NCI-H1417 (cell line): ENCODE data around the gene ADSS1.
A peak's percentile ranks its signal among the peaks of the same experiment; 100 is the strongest.

Experiments used
- DNase-seq, 3 experiments: peaks; one replicate each; lab custom pipeline; 2025; lab: John Stamatoyannopoulos, UW

The ADSS1 gene

DNA sequence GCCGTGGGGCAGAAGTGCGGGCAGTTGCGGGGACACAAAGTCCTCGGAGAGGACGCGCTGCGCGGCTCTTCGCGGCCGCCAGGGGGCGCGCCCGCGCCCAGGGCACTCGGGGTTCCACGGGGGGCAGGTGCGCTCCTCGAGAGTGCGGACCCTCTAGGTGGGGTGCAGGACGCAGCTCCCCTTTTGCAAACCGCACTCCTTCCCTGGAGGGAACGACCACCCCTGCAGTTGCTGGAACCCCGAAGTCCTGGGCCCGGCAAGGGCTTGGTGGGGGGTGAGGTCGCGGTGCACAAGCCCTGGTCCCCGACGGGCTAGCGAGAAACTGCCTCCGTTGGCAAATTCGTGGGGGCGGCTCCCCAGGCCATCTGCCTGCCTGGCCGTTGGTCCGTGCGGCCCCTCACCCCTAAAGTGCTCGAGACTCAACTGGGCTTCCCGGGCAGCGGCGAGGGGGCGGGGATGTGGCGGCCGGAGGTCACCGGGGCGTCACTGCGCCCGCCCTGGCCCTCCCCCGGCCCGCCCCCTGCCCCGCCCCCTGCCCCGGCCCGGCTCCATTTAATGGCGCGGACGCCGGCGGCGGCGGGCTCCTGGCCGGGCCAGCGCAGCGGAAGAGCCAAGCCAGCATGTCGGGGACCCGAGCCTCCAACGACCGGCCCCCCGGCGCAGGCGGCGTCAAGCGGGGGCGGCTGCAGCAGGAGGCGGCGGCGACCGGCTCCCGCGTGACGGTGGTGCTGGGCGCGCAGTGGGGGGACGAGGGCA, at the start of gene ADSS1:
Gene ADSS1, plus strand, starts transcription at position 579 of the 756 bp plus-strand sequence. Its CDS starts 42 bp downstream, at position 621.
- DNase-seq, result peak; percentile 37 to 80 (median 77)

DNA sequence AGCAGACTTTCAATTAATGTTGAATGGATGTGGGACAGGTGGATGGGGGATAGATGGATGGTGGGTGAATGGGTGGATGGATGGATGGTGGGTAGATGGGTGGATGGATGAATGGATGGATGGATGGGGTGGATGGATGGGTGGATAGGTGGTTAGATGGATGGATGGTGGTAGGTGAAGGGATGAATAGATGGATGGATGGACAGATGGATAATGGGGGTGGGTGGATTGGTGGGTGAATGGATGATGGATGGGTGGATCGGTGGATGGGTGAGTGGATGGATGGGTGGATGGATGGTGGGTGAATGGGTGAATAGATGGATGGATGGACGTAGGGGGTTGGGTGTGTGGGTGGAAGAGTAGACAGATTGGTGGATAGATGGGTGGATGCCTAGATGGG, 48.6 kb upstream of the ADSS1 start:
- DNase-seq, result no peak

DNA sequence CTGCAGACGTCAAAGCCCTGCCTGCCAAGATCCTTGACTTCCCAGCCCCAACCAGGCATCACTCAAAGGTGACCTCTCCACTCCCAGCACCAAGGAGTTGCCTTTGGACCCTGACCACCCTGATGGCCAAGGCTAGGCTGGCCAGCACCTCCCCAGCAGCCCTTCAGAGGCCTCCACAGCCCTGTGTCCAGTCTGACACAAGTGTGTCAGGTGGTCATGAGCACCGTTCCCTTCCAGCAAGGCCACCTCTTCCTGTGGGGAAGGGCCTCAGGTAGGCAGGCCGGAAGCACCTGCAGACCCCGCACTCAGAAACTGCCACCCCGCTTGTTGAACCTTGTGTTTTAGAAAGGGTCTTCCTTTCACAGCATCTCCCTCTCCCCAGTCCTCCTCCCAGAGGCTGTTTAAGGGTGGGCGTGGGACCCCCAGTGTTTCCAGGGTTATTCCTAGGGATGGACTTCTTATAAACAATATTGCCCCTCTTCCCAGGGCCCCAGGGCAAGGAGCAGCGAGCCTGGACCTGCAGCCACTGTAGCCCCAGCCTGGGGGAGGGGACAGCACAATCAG, 47.8 kb upstream of the ADSS1 start:
- DNase-seq, result no peak

DNA sequence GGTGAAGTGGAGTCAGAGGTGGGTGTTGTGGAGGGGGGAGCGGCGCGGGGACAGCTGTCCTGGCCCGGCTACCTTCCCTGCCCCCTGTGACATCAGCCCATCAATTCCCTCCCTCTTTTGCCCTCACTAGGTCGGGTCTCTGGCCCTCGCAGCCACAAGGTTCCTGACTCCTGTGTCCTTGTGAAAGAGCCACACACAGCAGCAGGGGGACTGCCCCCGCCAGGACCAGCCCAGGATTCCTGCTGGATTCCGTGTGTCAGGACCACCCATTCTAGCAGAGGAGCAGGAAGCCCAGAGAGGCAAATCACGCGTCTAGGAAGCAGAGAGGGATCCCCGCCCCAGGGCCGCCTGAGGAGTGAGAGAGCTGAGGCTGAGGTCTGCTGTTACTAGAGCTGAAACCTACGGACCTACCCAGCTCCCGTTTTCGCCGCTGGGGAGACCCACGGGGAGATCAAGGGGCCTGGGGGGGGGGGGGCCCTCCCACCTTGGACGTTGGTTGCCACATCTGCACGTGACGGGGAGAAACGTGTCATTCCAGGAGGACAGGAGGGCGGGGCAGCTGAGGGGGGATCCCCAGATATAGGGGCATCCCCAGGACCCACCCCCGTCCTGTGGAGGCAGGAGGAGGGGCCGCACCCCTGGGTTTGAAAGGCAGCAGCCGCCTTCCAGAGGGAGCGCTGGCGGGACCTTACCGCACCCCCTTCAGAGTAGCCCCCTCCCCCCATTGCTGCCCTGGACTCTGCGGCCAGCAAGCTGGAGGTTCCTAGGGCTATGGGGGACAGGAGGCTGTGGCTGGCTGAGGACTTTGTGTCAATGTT, 47.1 kb upstream of the ADSS1 start:
- peak in 2 of 3 experiments; percentile 54 to 70 for DNase-seq

DNA sequence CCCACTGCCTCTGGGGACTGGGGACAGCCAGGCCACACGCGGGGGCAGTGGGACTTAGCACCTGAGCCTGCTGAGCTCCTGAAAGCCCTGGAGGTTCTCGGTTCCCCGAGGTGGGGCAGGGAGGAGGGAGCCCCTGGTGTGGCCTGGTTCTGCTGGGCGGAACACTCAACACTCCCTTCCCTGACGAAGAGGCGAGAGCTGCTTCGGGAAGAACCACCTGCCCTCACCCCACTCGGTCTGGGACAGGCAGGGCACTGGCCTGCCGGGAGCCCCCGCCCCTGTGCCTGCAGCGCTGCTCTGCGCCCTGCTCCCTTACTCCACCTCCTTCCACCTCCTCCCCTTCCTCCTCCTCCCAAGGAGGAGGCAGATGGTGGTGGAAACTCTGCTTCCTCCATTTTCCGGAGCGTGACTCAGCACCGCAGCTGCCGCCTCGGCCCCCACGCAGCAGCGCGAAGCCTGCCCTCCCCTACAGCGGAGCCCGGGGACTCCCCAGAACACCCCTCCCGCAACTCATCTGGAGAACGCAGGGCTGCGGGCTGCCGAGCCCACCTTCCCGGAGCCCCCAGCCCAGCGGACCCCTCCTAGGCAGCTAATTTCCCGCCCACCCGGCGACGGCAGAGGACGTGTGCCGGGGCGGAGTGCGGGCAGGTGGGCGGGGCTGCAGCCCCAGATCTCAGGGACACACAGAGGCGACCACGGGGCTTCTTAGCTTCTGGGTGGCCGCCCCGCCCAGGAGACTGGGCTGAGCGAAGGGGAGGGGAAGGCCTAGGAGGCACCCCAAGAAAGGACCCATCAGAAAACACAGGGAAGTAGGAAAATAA, 46.3 kb upstream of the ADSS1 start:
- peak; percentile 29 to 92 (median 90) for DNase-seq

DNA sequence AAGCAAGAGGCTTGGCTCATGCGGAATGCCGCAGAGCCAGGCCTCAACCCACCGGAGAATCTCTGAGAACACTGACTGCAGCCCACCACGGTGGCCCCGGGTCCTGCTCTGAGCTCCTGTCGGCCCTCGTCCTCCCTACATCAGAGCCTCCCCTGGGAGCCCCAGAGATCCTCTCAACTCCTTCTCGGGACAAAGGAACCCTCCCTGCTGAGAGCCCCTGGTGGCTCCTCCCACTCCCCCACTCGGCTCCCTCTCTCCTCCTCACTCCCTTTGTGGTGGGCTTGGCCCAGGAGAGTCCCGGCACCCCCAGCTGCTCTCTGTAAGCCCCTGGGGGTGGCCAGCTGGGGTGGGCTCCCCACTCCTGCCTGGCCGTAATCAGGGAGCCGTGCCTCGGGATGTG, 45.7 kb upstream of the ADSS1 start:
- peak in 2 of 3 experiments; percentile 71 to 80 for DNase-seq

DNA sequence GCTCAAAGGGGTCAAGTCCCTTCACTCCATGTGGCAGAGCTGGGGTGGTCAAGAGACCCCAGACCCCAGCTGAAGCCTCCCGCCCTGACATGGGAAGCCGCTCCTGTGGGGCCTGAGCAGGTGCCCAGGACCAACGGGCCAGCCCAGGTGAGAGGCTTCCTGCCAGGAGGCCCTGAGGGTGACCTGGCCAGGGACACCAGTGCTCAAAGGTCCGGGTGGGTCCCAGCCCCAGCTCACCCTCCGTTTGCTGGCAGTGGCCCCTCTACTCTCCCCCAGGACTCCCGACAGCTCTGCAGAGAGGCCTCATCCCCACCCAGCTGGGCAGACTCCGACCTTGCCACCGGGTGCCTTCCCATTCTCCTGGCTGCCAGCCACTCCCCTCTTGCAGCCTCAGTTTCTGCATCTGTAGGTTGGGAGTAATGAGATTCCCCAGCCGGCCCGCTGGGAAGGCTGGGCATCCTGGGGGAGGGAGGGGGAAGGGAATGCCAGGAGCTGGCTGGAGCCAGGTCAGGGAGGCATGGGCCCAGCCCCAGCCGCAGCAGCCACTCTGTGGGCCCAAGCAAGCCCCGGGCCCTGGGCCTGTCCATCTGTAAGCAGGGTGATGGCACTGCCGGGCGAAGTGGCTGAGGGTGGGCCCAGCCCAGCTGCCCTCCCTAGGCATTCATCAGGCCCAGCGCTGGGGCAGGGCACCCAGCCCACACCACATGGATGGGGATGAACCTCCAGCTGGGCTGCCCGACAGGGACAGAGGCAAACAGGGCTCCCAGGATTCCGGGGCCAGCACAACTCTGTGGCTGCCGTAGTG, 44.9 kb upstream of the ADSS1 start:
- no peak for DNase-seq

DNA sequence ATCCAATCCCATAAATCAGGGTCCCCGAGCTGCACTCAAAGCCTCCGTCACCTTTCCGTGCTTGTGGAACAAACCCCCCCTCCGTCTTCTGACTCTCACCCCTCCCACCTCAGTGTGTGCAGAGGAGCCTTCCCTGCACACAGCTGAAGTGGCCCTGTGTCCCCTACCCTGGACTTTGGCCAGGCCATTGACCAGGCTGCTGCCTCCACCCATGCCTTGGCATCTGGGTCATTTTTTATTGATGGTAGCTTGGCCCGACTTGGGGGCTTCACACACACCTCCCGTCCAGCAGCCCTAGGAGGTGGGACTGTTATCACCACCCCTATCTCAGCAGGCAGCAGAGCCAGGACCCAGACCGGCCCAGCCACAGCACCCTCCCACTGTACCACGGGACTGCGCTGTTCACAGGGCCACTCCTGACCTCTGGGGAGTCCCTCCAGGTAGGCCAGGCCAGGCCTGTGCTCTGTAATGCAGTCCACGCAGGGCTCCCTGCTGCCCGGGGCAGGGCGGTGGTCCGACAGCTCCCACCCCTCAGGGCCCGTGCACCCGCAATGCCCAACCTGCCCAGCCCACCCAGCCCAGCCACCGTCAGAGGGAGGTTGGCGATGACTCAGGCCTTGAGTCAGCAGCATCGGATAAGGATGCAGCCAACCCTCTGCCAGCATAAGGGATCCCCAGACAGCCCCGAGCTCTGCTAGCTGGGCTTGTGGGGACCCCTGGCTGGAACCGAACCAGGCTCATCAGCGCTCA, 43.8 kb upstream of the ADSS1 start:
- no peak for DNase-seq

DNA sequence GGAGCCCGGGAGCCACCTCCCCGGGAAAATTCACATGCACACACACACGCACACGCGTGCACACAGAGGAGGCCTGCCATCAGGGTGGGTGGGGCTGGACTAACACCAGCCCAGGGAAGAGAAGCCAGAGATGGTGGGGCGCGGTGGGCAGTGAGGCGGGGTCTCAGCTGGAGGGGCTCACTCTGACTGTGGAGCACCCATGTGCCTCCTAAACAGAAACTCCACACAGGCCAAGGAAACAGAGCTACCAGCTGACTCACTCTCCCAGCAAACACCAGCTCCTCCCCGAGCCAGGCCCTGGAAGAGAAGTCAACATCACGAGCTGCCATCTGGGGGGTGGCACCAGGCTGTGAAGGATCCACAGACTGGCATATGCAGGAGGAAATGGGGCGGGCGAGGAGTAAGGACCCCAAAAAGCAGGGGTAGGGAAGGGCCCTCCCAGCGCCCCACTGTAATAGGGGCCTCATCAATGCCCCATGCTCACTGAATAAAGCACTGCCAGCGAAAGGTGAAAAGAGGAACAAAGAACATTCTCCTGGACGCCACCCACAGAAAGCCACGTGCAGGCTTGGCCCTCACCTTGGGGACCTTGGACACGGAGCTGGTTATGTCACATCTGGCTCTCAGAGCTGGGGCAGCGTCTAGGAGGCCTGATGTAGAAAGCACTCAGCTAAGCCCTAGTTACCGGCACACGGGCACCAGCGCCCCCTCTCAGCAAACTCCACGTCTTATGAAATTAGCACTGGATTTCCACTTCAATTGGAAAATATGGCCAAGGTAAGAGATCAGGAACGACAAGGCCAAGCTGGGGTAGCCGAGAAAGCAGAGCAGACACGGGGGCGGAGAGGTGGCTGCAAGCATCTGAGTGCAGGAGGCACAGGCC, 43.0 kb upstream of the ADSS1 start:
- DNase-seq, result no peak

DNA sequence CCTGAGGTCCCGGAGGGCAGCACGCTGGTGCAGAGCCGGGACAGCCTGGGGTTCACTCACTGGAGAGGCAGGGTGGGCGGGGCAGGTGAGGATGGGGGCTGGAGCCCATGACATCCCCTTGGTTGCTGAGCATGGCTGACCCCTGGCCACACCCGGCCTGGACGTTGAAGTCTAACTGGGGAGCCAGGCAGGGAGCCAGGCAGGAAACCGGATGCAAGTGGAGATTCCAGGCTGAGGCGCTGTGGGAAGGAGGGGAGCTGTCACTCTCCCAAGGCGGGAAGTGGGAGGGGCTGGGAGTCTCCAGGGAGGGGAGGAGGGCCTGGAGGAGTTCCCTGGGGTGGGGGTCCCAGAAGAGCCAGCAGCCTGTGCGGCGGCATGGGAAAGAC, 42.3 kb upstream of the ADSS1 start:
- no peak for DNase-seq

DNA sequence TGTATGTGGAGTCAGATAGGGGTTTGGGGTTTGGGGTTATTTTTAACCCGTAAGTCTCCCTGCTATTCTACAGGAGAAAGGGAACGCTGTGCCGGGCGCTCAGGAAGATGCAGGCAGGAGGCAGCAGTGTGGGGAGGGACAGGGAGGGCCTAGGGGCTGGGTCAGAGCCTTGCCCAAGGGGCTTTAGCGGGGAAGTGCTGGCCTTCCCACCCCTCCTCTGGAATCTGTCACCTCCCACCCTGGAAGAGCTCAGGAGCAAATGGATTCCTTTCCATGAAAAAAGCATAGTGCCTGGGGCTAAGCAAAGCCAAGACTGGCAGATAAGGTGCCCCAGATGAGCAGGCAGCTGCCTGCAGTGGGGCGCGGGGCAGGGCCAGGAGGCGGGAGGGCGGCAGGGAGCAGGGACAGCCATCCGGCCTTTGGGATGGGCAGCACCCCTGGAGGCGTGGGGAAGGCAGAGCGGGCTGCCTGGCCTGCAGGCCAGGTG, 41.9 kb upstream of the ADSS1 start:
- no peak for DNase-seq

DNA sequence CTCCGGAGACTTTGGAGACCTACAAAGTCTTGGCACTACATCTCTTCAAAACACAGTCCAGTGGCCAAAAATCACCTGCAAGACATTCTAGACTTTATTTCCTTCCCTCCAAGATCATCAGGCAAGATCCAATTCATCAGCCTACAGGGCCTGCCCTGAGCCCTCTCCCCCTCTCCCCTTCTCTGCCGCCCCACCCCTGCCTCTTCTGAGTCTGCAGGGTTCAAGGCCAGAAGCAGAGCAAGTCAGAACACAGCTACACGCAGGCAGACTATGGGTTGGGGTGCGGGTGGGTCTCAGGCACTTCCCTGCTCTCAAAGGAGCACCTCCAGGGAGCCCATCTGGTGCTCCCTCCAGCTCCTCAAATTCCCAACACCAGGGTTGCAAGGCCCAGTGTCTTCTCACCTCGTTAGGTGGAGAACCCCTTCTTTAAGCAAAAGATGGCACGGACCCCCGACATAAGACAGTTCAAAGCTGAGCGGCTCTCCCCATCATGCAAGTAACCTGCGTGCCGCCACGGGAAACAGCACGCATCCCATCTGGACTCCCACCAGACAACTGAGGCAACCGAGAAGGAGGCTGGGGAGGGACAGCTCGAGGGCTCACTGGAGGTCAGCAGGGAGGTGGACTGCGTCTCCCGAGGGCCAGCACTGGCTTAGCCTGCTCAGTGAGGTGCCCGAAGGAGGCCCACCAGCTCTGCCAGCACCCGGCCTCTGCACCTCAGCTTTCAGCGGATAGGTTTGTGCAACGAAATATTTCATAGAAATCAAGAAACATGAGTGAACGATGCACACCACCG, 40.2 kb upstream of the ADSS1 start:
- no peak for DNase-seq

DNA sequence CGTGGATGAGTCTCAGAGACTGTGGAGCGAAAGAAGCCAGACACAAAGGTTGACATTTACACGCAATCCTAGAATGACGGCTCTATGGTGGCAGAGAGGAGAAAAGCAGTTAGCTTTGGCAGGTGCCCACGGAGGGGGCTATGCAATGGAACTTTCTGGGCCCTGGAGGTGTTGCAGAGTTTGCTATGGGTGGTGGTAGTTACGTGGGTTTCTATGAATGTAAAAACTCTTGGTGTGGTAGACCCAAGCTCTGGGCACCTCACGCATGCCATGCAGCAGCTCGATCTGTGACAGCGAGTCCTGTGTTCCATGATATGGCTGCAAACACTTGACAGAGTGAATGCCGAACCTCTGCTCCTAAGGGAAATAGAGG, 39.6 kb upstream of the ADSS1 start:
- DNase-seq, result no peak

DNA sequence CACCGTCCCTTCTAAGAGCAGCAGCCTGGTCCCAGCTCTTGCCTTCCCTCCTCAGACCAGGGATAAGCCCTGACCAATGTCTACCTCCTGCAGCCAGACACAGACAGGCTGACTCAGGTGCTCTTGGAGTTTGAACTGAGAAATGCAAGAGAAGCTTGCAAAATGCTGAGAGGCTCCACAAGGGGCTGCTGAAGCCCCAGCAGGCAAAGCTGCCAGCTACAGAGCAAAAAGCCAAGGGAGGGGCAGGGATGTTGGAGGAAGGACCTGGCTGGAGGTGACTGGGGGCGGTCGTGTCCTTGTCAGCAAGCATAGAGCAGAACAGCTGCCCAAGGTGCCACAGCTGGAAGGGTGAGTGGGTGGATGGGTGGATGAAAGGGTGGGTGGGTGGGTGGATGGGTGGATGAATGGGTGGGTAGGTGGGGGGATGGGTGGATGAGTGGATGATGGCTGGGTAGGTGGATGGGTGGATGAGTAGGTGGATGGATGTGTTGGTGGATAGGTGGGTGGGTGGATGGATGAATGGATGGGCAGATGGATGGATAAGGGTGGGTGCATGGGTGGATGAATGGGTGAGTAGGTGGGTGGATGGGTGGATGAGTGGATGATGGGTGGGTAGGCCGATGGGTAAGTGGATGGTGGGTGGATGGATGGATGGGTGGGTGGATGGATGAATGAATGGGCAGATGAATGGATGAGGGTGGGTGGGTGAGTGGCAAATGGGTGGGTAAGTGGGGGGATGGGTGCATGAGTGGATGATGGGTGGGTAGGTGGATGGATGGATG, 38.6 kb upstream of the ADSS1 start:
- no peak for DNase-seq

DNA sequence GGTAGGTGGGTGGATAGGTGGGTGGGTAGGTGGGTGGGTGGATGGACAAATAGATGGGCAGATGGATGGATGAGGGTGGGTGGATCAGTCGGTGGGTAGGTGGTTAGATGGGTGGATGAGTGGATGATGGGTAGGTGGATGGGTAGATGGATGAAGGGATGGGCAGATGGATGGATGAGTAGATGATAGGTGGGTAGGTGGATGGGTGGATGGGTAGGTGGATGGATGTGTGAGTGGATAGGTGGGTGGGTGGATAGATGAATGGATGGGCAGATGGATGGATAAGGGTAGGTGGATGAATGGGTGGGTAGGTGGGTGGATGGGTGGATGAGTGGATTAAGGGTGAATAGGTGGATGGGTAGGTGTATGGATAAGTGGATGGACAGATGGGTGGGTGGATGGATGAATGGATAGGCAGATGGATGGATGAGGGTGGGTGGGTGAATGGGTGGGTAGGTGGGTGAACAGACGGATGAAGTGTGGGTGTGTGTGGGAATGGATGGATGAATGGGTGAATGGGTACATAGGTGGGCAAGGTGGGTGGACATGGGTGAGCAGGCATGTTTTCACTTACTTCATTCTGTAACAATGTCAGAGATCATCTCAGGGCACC, 37.9 kb upstream of the ADSS1 start:
- DNase-seq, result no peak

DNA sequence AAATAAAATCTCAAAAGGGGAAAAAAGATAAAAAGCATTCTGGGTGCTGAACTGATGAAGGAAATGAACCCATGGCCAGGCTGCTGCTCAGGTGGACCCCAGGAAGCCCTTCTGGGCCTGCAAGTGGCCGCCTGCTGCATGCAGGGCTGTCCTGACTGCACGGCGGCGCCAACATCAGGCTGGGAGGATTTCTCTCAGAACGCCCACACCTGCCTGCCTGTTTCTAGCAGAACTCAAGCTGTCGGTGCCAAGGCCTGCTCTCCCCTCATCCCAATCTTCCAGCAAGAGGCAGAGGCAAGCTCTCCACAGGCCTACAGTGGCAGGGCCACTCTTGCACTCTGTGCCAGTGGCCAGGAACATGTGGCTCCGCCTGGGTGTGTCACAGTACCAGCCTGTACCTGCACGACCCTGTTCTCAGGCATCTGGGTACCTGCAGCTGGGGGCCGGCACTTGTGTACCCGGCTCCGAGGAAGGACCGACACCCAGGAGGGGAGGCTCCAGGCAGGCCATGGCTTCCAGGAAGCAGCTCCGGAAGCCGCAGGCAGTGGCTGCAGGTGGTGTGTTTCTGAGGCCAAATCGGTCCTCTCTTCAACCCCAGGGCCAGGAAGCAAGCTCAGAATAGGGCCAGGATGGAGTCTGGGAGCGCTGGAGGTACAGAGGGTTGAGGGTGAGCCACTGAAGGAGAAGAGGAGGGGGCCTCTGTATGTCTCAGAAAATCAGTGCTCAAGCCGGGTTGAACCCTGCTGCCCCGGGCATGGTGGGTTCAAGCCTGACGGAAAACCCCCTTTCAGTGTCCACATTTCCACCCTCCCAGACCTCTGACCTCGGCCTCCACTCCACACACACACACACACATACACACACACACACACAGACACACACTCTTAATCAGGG, 37.2 kb upstream of the ADSS1 start:
- no peak for DNase-seq
